GM18873 (cell line): ENCODE results near the gene OR51S1.
"Not testable (repeated sequence)": the region's sequence is repeated elsewhere in the genome, so short reads cannot be mapped to it uniquely, and the experiment has no call there.

Experiments used
- ATAC-seq: cut with Tn5 transposase; IDR thresholded peaks from one replicate; pipeline ENCODE4 v1.9.1; 2021; ENCODE audit warnings: mild to moderate bottlenecking, moderate library complexity, moderate number of reproducible peaks; ENCODE audit not compliant: unreplicated experiment, low FRiP score

OR51S1 gene, protein sequence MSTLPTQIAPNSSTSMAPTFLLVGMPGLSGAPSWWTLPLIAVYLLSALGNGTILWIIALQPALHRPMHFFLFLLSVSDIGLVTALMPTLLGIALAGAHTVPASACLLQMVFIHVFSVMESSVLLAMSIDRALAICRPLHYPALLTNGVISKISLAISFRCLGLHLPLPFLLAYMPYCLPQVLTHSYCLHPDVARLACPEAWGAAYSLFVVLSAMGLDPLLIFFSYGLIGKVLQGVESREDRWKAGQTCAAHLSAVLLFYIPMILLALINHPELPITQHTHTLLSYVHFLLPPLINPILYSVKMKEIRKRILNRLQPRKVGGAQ

GRCh38 chr11:4848908-4849532 is at the start of gene OR51S1:
OR51S1 (minus strand) TSS chr11:4849208; CDS start chr11:4849208, 0 bp downstream.
- ATAC-seq: no peak

DNA sequence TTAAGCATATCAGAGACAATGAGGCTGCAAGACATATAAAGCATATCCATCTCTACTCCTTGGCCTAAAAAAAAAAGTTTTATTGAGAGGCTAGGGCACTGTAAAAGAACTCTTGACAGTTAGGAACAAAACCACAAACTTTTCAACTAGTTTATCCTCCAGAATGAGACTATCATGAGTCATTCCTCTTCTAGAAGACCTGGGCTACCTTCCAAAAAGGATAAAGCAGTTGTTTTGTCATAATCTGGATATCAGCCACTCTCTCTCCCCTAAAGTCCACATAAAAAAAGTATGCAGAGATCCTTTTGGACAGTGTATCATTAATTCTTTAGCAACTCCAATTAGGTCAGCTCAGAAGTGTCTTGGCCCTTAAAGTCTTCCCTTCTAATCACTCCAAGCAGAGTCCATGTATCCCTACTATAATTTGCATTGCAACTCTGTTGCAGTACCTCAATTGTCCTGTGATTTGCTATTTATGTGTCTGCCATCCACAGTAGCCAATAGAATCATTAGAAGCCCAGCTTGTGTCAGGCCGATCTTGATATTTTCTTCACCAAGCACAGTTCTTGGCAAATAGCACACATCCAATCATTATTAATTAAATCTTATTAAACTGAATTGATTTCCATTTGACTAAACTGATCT is 43.1 kb upstream of the OR51S1 start:
- no peak for ATAC-seq

DNA sequence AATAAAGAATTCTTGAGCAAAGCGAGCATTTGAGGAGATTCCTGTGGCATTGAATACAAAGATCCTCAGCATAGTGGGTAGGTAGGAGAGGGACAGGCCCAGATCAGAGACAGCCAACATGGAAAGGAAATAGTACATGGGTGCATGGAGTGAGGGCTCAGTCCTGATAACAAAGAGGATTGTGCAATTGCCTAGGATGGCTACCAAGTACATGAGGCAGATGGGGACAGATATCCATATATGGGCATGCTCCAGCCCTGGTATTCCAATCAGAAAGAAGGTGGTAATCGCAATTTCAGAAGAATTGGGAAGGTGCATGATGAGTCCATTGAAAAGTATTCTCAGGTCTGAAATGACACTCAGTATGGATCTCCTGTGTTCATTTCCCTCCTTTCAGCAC is 41.3 kb upstream of the OR51S1 start:
- ATAC-seq: no peak

GRCh38 chr11:4887591-4887990 is 38.6 kb upstream of the OR51S1 start:
- no peak for ATAC-seq

DNA sequence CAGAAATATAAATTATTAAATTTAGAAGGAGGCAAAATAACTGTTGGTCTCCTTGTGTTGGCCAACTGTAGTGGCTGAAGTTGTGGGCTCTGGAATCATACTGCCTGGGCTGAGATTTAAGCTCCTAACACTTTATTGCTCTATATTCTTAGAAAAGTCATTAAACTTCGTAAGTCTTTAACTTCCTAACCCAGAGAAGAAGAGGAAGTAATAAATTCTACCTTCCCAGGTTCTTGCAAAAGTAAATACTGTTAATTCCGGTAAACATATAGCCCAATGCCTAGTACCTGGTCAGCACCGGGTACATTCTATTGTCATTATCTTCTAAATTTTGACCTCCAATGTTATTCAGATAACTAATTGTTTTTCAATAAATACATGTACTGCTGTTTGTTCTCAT is 37.2 kb upstream of the OR51S1 start:
- no peak for ATAC-seq

GRCh38 chr11:4884361-4884760 is 35.4 kb upstream of the OR51S1 start:
- no peak for ATAC-seq

DNA sequence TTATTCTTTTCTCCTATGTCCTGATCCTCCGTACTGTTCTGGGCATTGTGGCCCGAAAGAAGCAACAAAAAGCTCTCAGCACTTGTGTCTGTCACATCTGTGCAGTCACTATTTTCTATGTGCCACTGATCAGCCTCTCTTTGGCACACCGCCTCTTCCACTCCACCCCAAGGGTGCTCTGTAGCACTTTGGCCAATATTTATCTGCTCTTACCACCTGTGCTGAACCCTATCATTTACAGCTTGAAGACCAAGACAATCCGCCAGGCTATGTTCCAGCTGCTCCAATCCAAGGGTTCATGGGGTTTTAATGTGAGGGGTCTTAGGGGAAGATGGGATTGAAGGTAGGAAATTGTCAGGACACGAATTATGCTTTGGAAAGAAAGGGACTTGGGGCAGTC is 33.5 kb upstream of the OR51S1 start:
- ATAC-seq: no peak

DNA sequence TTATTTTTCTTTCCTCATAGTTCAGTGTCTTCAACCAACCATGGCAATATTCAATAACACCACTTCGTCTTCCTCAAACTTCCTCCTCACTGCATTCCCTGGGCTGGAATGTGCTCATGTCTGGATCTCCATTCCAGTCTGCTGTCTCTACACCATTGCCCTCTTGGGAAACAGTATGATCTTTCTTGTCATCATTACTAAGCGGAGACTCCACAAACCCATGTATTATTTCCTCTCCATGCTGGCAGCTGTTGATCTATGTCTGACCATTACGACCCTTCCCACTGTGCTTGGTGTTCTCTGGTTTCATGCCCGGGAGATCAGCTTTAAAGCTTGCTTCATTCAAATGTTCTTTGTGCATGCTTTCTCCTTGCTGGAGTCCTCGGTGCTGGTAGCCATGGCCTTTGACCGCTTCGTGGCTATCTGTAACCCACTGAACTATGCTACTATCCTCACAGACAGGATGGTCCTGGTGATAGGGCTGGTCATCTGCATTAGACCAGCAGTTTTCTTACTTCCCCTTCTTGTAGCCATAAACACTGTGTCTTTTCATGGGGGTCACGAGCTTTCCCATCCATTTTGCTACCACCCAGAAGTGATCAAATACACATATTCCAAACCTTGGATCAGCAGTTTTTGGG is 33.0 kb upstream of the OR51S1 start, which contains the start of gene OR51T1:
Gene OR51T1 (plus strand): TSS at position 41 of the 641 bp plus-strand sequence. CDS start 0 bp downstream, at position 41.
- ATAC-seq: no peak

GRCh38 chr11:4881188-4881587 is 32.2 kb upstream of the OR51S1 start:
- ATAC-seq: no peak

GRCh38 chr11:4865855-4866254 is 16.8 kb upstream of the OR51S1 start:
- no peak for ATAC-seq

- ATAC-seq: no peak
These were observed 14.9 kb upstream of the OR51S1 start for GRCh38 chr11:4863876-4864275.

DNA sequence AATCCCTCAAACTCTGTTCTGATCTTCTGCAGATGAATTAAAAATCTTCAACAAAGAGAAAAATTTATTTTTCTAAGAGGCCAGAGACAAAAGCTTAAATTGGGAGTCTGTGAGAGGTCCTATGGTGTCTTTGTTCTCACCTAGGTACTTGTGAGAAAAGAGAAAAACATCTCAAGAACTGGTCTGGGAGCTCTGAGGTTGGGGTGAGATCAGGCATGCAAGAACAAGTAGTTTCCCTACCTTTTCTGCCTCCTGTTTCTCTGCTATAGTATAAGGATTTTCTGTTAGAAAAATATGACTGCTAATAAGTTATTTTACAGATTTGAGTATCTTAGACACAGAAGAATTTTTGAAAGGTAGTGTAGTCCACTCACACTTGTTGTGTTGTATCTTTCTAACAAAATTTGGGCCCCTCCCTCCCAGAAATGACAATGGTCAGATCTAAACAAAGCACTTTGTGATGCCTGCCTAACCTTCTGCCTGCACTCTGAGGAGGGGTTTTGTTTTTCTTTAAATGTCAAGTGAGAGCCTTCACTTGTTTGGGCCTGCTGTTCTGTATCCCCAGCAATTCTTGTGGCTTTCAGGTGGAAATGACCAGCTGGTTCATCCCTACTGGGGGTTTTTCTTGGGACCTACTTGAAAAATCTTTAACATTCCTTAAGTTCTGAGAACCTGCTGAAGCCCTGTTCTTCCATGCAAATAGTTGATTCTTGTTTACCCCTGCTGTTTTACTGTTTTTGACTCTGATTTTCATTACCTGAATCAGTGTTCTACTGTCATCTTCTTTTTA is 13.6 kb upstream of the OR51S1 start:
- ATAC-seq: no peak

DNA sequence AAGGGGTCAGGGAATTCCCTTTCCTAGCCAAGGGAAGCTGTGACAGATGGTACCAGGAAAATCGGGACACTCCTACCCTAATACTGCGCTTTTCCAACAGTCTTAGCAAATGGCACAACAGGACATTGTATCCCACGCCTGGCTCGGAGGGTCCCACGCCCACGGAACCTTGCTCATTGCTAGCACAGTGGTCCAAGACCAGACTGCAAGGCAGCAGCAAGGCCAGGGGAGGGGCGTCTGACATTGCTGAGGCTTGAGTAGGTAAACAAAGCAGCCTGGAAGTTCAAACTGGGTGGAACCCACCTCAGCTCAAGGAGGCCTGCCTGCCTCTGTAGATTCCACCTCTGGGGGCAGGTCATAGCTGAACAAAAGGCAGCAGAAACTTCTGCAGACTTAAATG is 5.3 kb upstream of the OR51S1 start:
- ATAC-seq: not testable (repeated sequence)

DNA sequence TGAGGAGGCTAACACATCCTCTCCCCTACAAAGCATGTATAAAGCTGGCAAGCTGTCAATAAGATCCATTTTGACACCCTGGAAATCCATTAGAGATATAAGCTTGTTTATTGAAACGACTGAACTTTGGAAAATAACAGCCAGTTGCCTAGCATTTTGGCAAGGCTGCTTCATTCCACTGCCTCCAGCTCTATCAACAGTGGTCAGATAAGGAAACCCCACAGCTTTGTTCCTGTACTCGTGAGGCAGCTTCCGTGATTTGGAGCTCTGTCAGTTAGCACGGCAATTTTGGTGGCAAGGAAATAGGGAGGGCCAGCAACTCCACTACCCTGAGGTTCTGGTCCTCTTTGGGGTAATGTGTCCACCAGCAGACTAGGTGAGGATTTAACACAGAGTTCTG is 2.0 kb upstream of the OR51S1 start:
- ATAC-seq: no peak

GRCh38 chr11:4839851-4840549 is 9.0 kb downstream of the OR51S1 start:
- no peak for ATAC-seq

- ATAC-seq: no peak
These were observed 18.1 kb downstream of the OR51S1 start for GRCh38 chr11:4830909-4831308.

DNA sequence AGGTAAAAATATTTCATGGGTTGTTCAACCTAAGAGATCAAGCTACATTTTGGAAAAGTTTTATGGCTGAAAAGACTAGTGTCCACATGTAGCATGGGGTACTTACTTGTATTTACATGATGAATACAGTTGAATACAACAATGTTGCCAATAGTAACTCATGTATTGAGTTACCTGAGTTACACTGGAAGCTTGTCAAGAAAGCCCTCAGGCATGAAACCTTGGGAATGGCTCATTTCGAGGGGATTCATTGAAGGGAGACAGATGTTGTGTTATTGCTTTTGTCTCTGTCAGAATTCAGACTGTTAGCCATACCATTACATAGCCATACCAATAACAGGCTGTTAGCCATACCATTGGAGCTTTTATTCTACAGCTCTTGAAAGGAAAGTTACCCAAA is 18.7 kb downstream of the OR51S1 start:
- ATAC-seq: no peak

DNA sequence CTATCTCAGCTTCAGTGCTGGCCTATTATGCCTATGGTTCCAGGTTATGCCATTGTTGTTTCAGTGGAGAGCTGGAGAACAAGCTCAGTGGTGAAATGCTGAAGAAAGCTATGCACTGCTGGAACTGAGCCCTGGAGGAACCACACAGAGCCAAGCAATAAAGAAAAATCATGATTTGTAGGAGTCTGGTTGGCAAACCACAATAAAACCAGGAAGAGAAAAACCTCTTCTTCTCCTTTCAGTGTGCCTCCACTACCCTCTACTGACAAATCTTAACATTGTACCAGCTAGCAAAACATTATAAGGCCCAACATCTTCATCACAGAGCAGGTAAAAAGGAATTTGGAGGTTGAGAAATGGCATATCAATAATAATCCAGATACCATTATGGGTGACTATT is 22.6 kb downstream of the OR51S1 start:
- no peak for ATAC-seq

DNA sequence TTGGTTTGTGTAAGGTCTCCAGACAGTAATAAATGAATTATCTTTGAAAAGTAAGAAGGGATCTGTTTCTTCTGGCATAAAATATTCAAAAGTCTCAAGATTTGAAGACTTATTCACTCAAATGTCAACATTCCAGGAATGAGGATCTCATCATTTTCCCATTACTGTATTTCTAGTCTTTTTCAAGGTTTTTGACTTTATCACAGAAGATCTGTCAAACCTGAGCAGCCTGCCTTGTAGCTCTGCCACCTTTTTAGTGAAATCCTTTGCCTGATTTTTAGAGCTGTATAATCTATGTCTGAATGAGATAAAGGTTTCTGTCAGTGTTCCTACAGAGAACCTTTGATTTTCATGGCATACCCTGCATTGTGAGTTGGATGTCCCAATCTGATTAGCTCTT is 23.9 kb downstream of the OR51S1 start:
- no peak for ATAC-seq

GRCh38 chr11:4821021-4821420 is 28.0 kb downstream of the OR51S1 start, which contains the start of gene OR51F2:
OR51F2 (plus strand) TSS chr11:4821321; CDS start chr11:4821422, 101 bp downstream.
- no peak for ATAC-seq
